Trophoblast cell (in vitro differentiated cells and primary cell): Measurements from ENCODE around the gene CAMK2B.

Experiments used
- DNase-seq, 2 donors: peaks; one replicate each; pipeline ENCODE4 v3.0.0-alpha.2; 2016
- H2AFZ ChIP-seq: 2 replicates; pipeline ENCODE4 v1.6.1; 2013; ENCODE audit warnings: low read length, moderate library complexity, mild to moderate bottlenecking; ENCODE audit not compliant: insufficient read depth, poor library complexity
- H2AK5ac ChIP-seq: 2 replicates; pipeline ENCODE4 v1.6.1; 2013; ENCODE audit warnings: mild to moderate bottlenecking, low read length
- H2BK120ac ChIP-seq: 2 replicates; pipeline ENCODE4 v1.6.1; 2013; ENCODE audit warnings: low read length, mild to moderate bottlenecking, moderate library complexity; ENCODE audit not compliant: insufficient read depth, poor library complexity
- H2BK12ac ChIP-seq: 2 replicates; pipeline ENCODE4 v1.6.1; 2013; ENCODE audit warnings: mild to moderate bottlenecking, low read length, moderate library complexity
- H2BK5ac ChIP-seq: 2 replicates; pipeline ENCODE4 v1.6.1; 2013; ENCODE audit warnings: low read length, low read depth, moderate library complexity, mild to moderate bottlenecking; ENCODE audit not compliant: poor library complexity
- H3K14ac ChIP-seq: 2 replicates; pipeline ENCODE4 v1.6.1; 2013; ENCODE audit warnings: mild to moderate bottlenecking, low read length
- H3K18ac ChIP-seq: 2 replicates; pipeline ENCODE4 v1.6.1; 2013; ENCODE audit warnings: mild to moderate bottlenecking, low read length
- H3K23ac ChIP-seq: 2 replicates; pipeline ENCODE4 v1.6.1; 2013; ENCODE audit warnings: low read length
- H3K27ac ChIP-seq: 2 replicates; pipeline ENCODE4 v1.5.1; 2013; ENCODE audit warnings: low read depth, mild to moderate bottlenecking, inconsistent platforms, low read length, moderate library complexity
- H3K27me3 ChIP-seq: 2 replicates; pipeline ENCODE4 v1.6.1; 2013; ENCODE audit warnings: inconsistent platforms, mild to moderate bottlenecking, low read length, moderate library complexity; ENCODE audit not compliant: insufficient read depth
- H3K36me3 ChIP-seq, 2 experiments: 1 replicate in 1 of 2; 2 replicates in 1 of 2; pipeline ENCODE4 v1.6.1; 2013; ENCODE audit warnings: low read length in 2 of 2, mild to moderate bottlenecking in 2 of 2, moderate library complexity in 1 of 2; ENCODE audit not compliant: insufficient read depth in 2 of 2, control insufficient read depth in 1 of 2
- H3K4ac ChIP-seq: 2 replicates; pipeline ENCODE4 v1.6.1; 2013; ENCODE audit warnings: low read depth, mild to moderate bottlenecking, low read length, moderate library complexity
- H3K4me1 ChIP-seq, 2 experiments: 1 replicate in 1 of 2; 2 replicates in 1 of 2; pipeline ENCODE4 v1.6.1; 2013; ENCODE audit warnings: low read length in 2 of 2, mild to moderate bottlenecking in 2 of 2, moderate library complexity in 1 of 2; ENCODE audit not compliant: insufficient read depth in 2 of 2, control insufficient read depth in 1 of 2
- H3K4me2 ChIP-seq: 2 replicates; pipeline ENCODE4 v1.6.1; 2013; ENCODE audit warnings: inconsistent platforms, mild to moderate bottlenecking, low read length, moderate library complexity
- H3K4me3 ChIP-seq: 2 replicates; pipeline ENCODE4 v1.5.1; 2013; ENCODE audit warnings: mild to moderate bottlenecking, low read depth, low read length, inconsistent platforms
- H3K79me1 ChIP-seq: one replicate; pipeline ENCODE4 v1.6.1; 2013; ENCODE audit warnings: low read length
- H3K79me2 ChIP-seq: 2 replicates; pipeline ENCODE4 v1.6.1; 2013; ENCODE audit warnings: low read length, mild to moderate bottlenecking; ENCODE audit not compliant: control insufficient read depth, insufficient read depth, poor library complexity
- H3K9ac ChIP-seq: 2 replicates; pipeline ENCODE4 v1.6.1; 2013; ENCODE audit warnings: mild to moderate bottlenecking, low read length
- H3K9me3 ChIP-seq: 2 replicates; pipeline ENCODE4 v1.6.1; 2013; ENCODE audit warnings: low read depth, mild to moderate bottlenecking, control low read depth, inconsistent platforms, low read length; ENCODE audit not compliant: insufficient read depth
- H4K12ac ChIP-seq: 2 replicates; pipeline ENCODE4 v1.6.1; 2013; ENCODE audit warnings: low read depth, mild to moderate bottlenecking, low read length, moderate library complexity
- H4K8ac ChIP-seq: 2 replicates; pipeline ENCODE4 v1.6.1; 2013; ENCODE audit warnings: low read depth, mild to moderate bottlenecking, low read length, moderate library complexity
- H4K91ac ChIP-seq: one replicate; pipeline ENCODE4 v1.6.1; 2013; ENCODE audit warnings: low read depth, mild to moderate bottlenecking, low read length, moderate library complexity
- WGBS: extraction: QIAGEN DNeasy Blood & Tissue Kit; methylation state at CpG from one replicate; pipeline ENCODE4 v1.1.7; 2013; ENCODE audit warnings: missing lambda C conversion rate; ENCODE audit not compliant: insufficient read length, insufficient coverage; ENCODE audit errors: extremely low coverage; 5-methylcytosine and 5-hydroxymethylcytosine counted together

Gene CAMK2B

GRCh38 chr7:44183386-44183785 is 142.0 kb downstream of the CAMK2B start:
- no peak overlapping the region for H2AK5ac ChIP-seq
- H3K4me2 ChIP-seq: no peak overlapping the region
- H2BK5ac ChIP-seq: no peak overlapping the region
- no peak overlapping the region for H3K14ac ChIP-seq
- no peaks in the 10 kb centered on the region for H3K36me3 ChIP-seq
- H3K4me1 ChIP-seq: peaks cover 2 to 3% of the 10 kb centered on the region in 2 experiments
- H4K12ac ChIP-seq: no peak overlapping the region
- H3K23ac ChIP-seq: no peak overlapping the region
- H4K8ac ChIP-seq: no peak overlapping the region
- DNase-seq: peak in 1 of 2 donors; percentile 49
- no peak overlapping the region for H2BK120ac ChIP-seq
- no peak overlapping the region for H3K18ac ChIP-seq
- no peak overlapping the region for H3K27ac ChIP-seq
- H3K4me3 ChIP-seq: no peak overlapping the region
- peaks cover 4% of the 10 kb centered on the region for H3K9me3 ChIP-seq
- no peak overlapping the region for H3K4ac ChIP-seq
- H3K79me1 ChIP-seq: no peaks in the 10 kb centered on the region
- H3K9ac ChIP-seq: no peak overlapping the region
- no peaks in the 10 kb centered on the region for H3K79me2 ChIP-seq
- WGBS: no CpG with 5 or more reads among the region's 2 CpGs
- no peak overlapping the region for H4K91ac ChIP-seq
- H2AFZ ChIP-seq: no peak overlapping the region
- no peaks in the 10 kb centered on the region for H3K27me3 ChIP-seq
- H2BK12ac ChIP-seq: no peak overlapping the region

GRCh38 chr7:44182827-44183226 is 142.6 kb downstream of the CAMK2B start:
- peaks cover 2 to 3% of the 10 kb centered on the region in 2 experiments for H3K4me1 ChIP-seq
- WGBS: no CpG with 5 or more reads among the region's 5 CpGs

GRCh38 chr7:44180631-44181030 is 144.8 kb downstream of the CAMK2B start:
- H3K23ac ChIP-seq: no peak overlapping the region
- H4K8ac ChIP-seq: no peak overlapping the region
- no peaks in the 10 kb centered on the region for H3K79me1 ChIP-seq
- no peak overlapping the region for H3K4ac ChIP-seq
- H3K9me3 ChIP-seq: peaks cover 6% of the 10 kb centered on the region
- H3K4me2 ChIP-seq: no peak overlapping the region
- no peak overlapping the region for H4K12ac ChIP-seq
- peak; percentile 83 to 99 for DNase-seq
- H3K14ac ChIP-seq: no peak overlapping the region
- no peak overlapping the region for H3K9ac ChIP-seq
- no peak overlapping the region for H3K27ac ChIP-seq
- no peaks in the 10 kb centered on the region for H3K36me3 ChIP-seq
- no peak overlapping the region for H2BK12ac ChIP-seq
- H3K18ac ChIP-seq: no peak overlapping the region
- no peak overlapping the region for H3K4me3 ChIP-seq
- no peak overlapping the region for H2BK5ac ChIP-seq
- no peak overlapping the region for H2BK120ac ChIP-seq
- H2AFZ ChIP-seq: no peak overlapping the region
- no peak overlapping the region for H2AK5ac ChIP-seq
- WGBS: no CpG with 5 or more reads among the region's 3 CpGs
- H3K27me3 ChIP-seq: peaks cover under 1% of the 10 kb centered on the region
- peaks cover 2 to 3% of the 10 kb centered on the region in 2 experiments for H3K4me1 ChIP-seq
- H4K91ac ChIP-seq: no peak overlapping the region
- no peaks in the 10 kb centered on the region for H3K79me2 ChIP-seq

More at GRCh38 chr7:44182827-44183226, 142.6 kb downstream of the CAMK2B start:
- Histone ChIP-seq H2AFZ (no peak overlapping the region), H3K36me3 (no peaks in the 10 kb centered on the region), H3K9ac (no peak overlapping the region), H4K12ac (no peak overlapping the region), H4K91ac (no peak overlapping the region), H3K18ac (no peak overlapping the region), H3K79me1 (no peaks in the 10 kb centered on the region), H2BK12ac (no peak overlapping the region), H3K79me2 (no peaks in the 10 kb centered on the region), H3K9me3 (peaks cover 4% of the 10 kb centered on the region), H2BK120ac (no peak overlapping the region), H4K8ac (no peak overlapping the region), H2AK5ac (no peak overlapping the region), H3K4ac (no peak overlapping the region), H3K27ac (no peak overlapping the region), H3K23ac (no peak overlapping the region), H3K14ac (no peak overlapping the region), H3K27me3 (no peaks in the 10 kb centered on the region), H3K4me2 (no peak overlapping the region), H3K4me3 (no peak overlapping the region), H2BK5ac (no peak overlapping the region)
- DNase-seq: no peak

- Histone ChIP-seq H4K91ac (no peak overlapping the region), H4K12ac (no peak overlapping the region), H3K9ac (no peak overlapping the region), H3K4me3 (no peak overlapping the region), H3K4ac (no peak overlapping the region), H2AFZ (no peak overlapping the region), H3K18ac (no peak overlapping the region), H3K79me2 (no peaks in the 10 kb centered on the region), H3K14ac (no peak overlapping the region), H3K27ac (no peak overlapping the region), H2BK12ac (no peak overlapping the region), H3K9me3 (peaks cover 4% of the 10 kb centered on the region), H3K36me3 (no peaks in the 10 kb centered on the region), H2BK5ac (no peak overlapping the region), H3K79me1 (no peaks in the 10 kb centered on the region), H3K4me2 (no peak overlapping the region), H3K23ac (no peak overlapping the region), H4K8ac (no peak overlapping the region), H3K27me3 (peaks cover 2% of the 10 kb centered on the region), H2AK5ac (no peak overlapping the region), H3K4me1 (no peaks in the 10 kb centered on the region), H2BK120ac (no peak overlapping the region)
- DNase-seq: peak in 1 of 2 donors; percentile 39
- WGBS: no CpG with 5 or more reads among the region's 4 CpGs
Measured at GRCh38 chr7:44177570-44178131, 147.7 kb downstream of the CAMK2B start.
